CD14-positive monocyte (primary cell): Measurements from ENCODE around the gene IL1A. TPM values are rescaled to one million over a fixed set of nuclear protein-coding genes. Genes with fewer than 3 reads are reported as not detected.
A peak's percentile ranks its signal among the peaks of the same experiment; 100 is the strongest.

Experiments
- DNase-seq, 3 donors: peaks; one replicate each; pipeline ENCODE4 v3.0.0-alpha.2; 2011 to 2022
- H2AFZ ChIP-seq: 2 replicates; pipeline ENCODE4 v1.6.0; 2012; ENCODE audit warnings: mild to moderate bottlenecking, low read depth, low read length, inconsistent platforms; ENCODE audit not compliant: insufficient read depth, poor library complexity, severe bottlenecking
- H3K27ac ChIP-seq, 2 donors: 1 replicate in 1 of 2; 2 replicates in 1 of 2; pipeline ENCODE4 v1.5.1; 2012 to 2013; ENCODE audit warnings: low read length in 2 of 2, control low read depth in 1 of 2, inconsistent platforms in 1 of 2, low read depth in 1 of 2, mild to moderate bottlenecking in 1 of 2
- H3K27me3 ChIP-seq, 2 donors: one replicate each; pipeline versions ENCODE4 v1.6.0 to v1.6.1; 2011 to 2013; ENCODE audit warnings: low read length in 2 of 2; ENCODE audit not compliant: control insufficient read depth in 2 of 2, insufficient read depth in 2 of 2
- H3K36me3 ChIP-seq, 2 donors: replicated peaks in 1 of 2; 1 replicate in 1 of 2; 2 replicates in 1 of 2; pipeline versions ENCODE4 v1.5.1 to v1.6.1; 2012 to 2013; ENCODE audit warnings: low read length in 2 of 2, control low read depth in 1 of 2, inconsistent platforms in 1 of 2, mild to moderate bottlenecking in 1 of 2; ENCODE audit not compliant: insufficient read depth in 2 of 2, control insufficient read depth in 1 of 2
- H3K4me1 ChIP-seq, 2 donors: 1 replicate in 1 of 2; 2 replicates in 1 of 2; pipeline versions ENCODE4 v1.5.1 to v1.6.1; 2012 to 2013; ENCODE audit warnings: low read length in 2 of 2, control low read depth in 1 of 2, inconsistent platforms in 1 of 2, mild to moderate bottlenecking in 1 of 2, moderate library complexity in 1 of 2; ENCODE audit not compliant: insufficient read depth in 2 of 2, control insufficient read depth in 1 of 2
- H3K4me2 ChIP-seq: replicated peaks from 2 replicates; pipeline ENCODE3; 2012; ENCODE audit warnings: low read length, moderate library complexity, mild to moderate bottlenecking; ENCODE audit not compliant: poor library complexity, severe bottlenecking; ENCODE audit errors: extremely low read depth
- H3K4me3 ChIP-seq, 3 experiments: fragments of 200-600 bp in 1 of 3; sonication (generic) in 1 of 3; replicated peaks in 1 of 3; 1 replicate in 2 of 3; 2 replicates in 1 of 3; pipeline ENCODE4 v1.5.1; 2011 to 2013; ENCODE audit warnings: low read length in 3 of 3, mild to moderate bottlenecking in 3 of 3, control low read depth in 2 of 3, low read depth in 2 of 3, inconsistent platforms in 1 of 3, moderate library complexity in 1 of 3
- H3K79me2 ChIP-seq: 2 replicates; pipeline ENCODE4 v1.6.0; 2012; ENCODE audit warnings: mild to moderate bottlenecking, control low read depth, inconsistent platforms, low read length, moderate library complexity; ENCODE audit not compliant: insufficient read depth
- H3K9ac ChIP-seq: 2 replicates; pipeline ENCODE4 v1.6.0; 2017; ENCODE audit warnings: low read length, mild to moderate bottlenecking; ENCODE audit not compliant: insufficient read depth, poor library complexity, severe bottlenecking
- H3K9me3 ChIP-seq, 2 donors: replicated peaks in 1 of 2; 1 replicate in 1 of 2; 2 replicates in 1 of 2; pipeline versions ENCODE4 v1.5.1 to v1.6.1; 2012 to 2013; ENCODE audit warnings: low read length in 2 of 2, control low read depth in 1 of 2; ENCODE audit not compliant: control insufficient read depth in 1 of 2, insufficient read depth in 1 of 2
- H4K20me1 ChIP-seq: 2 replicates; pipeline ENCODE4 v1.6.0; 2012; ENCODE audit warnings: mild to moderate bottlenecking, low read length, control low read depth, moderate library complexity; ENCODE audit not compliant: insufficient read depth
- H3K27ac Mint-ChIP-seq, 7 donors: one replicate each; pipeline ENCODE4 v1.8.0; 2020; ENCODE audit warnings: mild to moderate bottlenecking in 7 of 7, mixed read lengths in 7 of 7, moderate library complexity in 6 of 7, inconsistent platforms in 2 of 7
- H3K27me3 Mint-ChIP-seq, 3 donors: one replicate each; pipeline ENCODE4 v1.8.0; 2021 to 2022; ENCODE audit warnings: low read depth in 3 of 3, mild to moderate bottlenecking in 3 of 3, mixed read lengths in 3 of 3, moderate library complexity in 3 of 3, inconsistent platforms in 1 of 3
- H3K36me3 Mint-ChIP-seq, 2 donors: one replicate each; pipeline ENCODE4 v1.8.0; 2020; ENCODE audit warnings: mixed read lengths in 2 of 2, inconsistent platforms in 1 of 2, mild to moderate bottlenecking in 1 of 2
- H3K4me1 Mint-ChIP-seq: one replicate; pipeline ENCODE4 v1.8.0; 2020; ENCODE audit warnings: mild to moderate bottlenecking, mixed read lengths
- H3K4me3 Mint-ChIP-seq, 2 donors: one replicate each; pipeline ENCODE4 v1.8.0; 2020; ENCODE audit warnings: mild to moderate bottlenecking in 2 of 2, mixed read lengths in 2 of 2, moderate library complexity in 1 of 2
- H3K9me3 Mint-ChIP-seq, 7 donors: one replicate each; pipeline ENCODE4 v1.8.0; 2020 to 2022; ENCODE audit warnings: mixed read lengths in 7 of 7, mild to moderate bottlenecking in 6 of 7, moderate library complexity in 6 of 7, inconsistent platforms in 2 of 7
- CTCF ChIP-seq: fragments of 200-600 bp; IDR thresholded peaks from one replicate; pipeline ENCODE4 v1.8.0; 2022; ENCODE audit warnings: antibody characterized with exemption, mild to moderate bottlenecking
- WGBS: methylation state at CpG from one replicate; pipeline ENCODE4 v1.1.5; 2013; ENCODE audit warnings: missing lambda C conversion rate; ENCODE audit not compliant: insufficient coverage; 5-methylcytosine and 5-hydroxymethylcytosine counted together
- intact Hi-C, 2 donors: fragments of 100-400 bp; cut with micrococcal nuclease; formaldehyde crosslinking; loops; one replicate each; pipeline versions ENCODE4 v1.15.0 to v1.15.1; 2023
- polyA plus RNA-seq, 3 donors: library from polyadenylated mRNA; depleted of rRNA in 1 of 3; unstranded in 2 of 3; stranded (reverse) in 1 of 3; fragments of 300-500 nt in 2 of 3; fragments of >200 nt in 1 of 3; fragmentation: Illumina TruSeq in 2 of 3; gene quantifications; 1 replicate in 2 of 3; 2 replicates in 1 of 3; pipeline ENCODE4 v1.2.3, GENCODE V29; 2012 to 2021

Gene IL1A
- polyA plus RNA-seq, 3 donors = 0.26 to 0.83 TPM; not detected in 1

DNA sequence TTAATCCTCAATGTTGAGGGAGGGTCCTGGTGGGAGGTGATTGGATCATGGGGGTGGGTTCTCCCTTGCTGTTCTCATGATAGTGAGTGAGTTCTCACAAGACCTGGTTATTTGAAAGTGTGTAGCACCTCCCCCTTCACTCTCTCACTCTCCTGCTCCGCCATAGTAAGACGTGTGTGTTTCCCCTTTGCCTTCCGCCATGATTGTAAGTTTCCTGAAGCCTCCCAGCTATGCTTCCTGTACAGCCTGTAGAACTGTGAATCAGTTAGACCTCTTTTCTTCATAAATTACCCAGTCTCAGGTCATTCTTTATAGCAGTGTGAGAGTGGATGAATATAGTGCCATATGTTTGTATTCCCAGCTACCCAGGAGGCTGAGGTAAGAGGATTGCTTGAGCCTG is 42.7 kb upstream of the IL1A start:
- intact Hi-C loops = no loop called here
- TF ChIP-seq CTCF = no peak
- Histone ChIP-seq H3K27ac (no peak overlapping the region), H3K9ac (no peak overlapping the region), H4K20me1 (peaks cover 30% of the 10 kb centered on the region), H3K4me2 (no peak overlapping the region), H3K36me3 (peaks cover 20 to 27% of the 10 kb centered on the region in 2 donors), H3K79me2 (no peaks in the 10 kb centered on the region), H3K27me3 (no peaks in the 10 kb centered on the region), H3K9me3 (no peaks in the 10 kb centered on the region), H3K4me1 (peaks cover 10 to 11% of the 10 kb centered on the region in 2 donors), H2AFZ (no peak overlapping the region), H3K4me3 (no peak overlapping the region)
- WGBS = 81% methylated on average over 3 of the region's 3 CpGs
- peak in 1 of 3 donors; percentile 73 for DNase-seq
- Mint-ChIP-seq H3K27me3 (peaks cover 0 to 4% (median 2%) of the 10 kb centered on the region in 3 donors), H3K4me3 (no peak overlapping the region), H3K36me3 (peaks cover 28 to 31% of the 10 kb centered on the region in 2 donors), H3K9me3 (peaks cover 0 to 2% (median 0%) of the 10 kb centered on the region in 7 donors), H3K4me1 (peaks cover 23% of the 10 kb centered on the region), H3K27ac (no peak overlapping the region)

DNA sequence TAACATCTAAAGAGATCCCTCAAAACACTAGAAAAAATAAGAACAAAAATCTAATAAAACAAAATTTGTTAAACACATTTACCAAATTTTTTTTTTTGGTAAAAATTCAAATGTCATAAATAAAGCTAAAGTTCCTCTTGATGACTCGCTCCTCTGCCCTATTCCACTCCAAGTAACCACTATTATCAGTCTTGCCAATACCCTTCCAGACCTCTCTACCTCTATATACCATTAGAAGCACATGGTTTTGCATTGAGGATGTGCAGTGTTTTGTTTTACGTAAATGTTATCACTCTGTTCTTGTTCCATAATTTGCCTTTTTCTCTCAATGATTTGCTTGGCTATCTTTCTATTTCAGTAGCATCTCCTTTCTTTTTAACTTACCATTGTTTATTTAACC is 41.4 kb upstream of the IL1A start:
- intact Hi-C loops = no loop called here
- peaks cover 15 to 18% of the 10 kb centered on the region in 2 donors for H3K36me3 Mint-ChIP-seq
- peaks cover 0 to 2% (median 0%) of the 10 kb centered on the region in 7 donors for H3K9me3 Mint-ChIP-seq
- TF ChIP-seq CTCF = no peak
- no CpG with 5 or more reads among the region's 2 CpGs for WGBS
- Histone ChIP-seq H2AFZ (no peak overlapping the region), H3K27ac (no peak overlapping the region), H3K9me3 (no peaks in the 10 kb centered on the region), H3K4me2 (no peak overlapping the region), H3K79me2 (no peaks in the 10 kb centered on the region), H3K4me1 (no peaks in the 10 kb centered on the region), H4K20me1 (peaks cover 17% of the 10 kb centered on the region), H3K36me3 (peaks cover 10 to 14% of the 10 kb centered on the region in 2 donors), H3K27me3 (no peaks in the 10 kb centered on the region), H3K4me3 (no peak overlapping the region), H3K9ac (no peak overlapping the region)
- H3K27me3 Mint-ChIP-seq = peaks cover 0 to 4% (median 0%) of the 10 kb centered on the region in 3 donors
- H3K27ac Mint-ChIP-seq = peak overlapping the region in 1 of 7 donors; percentile 47
- DNase-seq = peak in 1 of 3 donors; percentile 60
- H3K4me1 Mint-ChIP-seq = peaks cover 18% of the 10 kb centered on the region
- H3K4me3 Mint-ChIP-seq = no peak overlapping the region
